Ammon's horn (tissue), 1 donor: ENCODE results near the gene ACR.
A peak's percentile ranks its signal among the peaks of the same experiment; 100 is the strongest.
"Not testable (repeated sequence)": the region's sequence is repeated elsewhere in the genome, so short reads cannot be mapped to it uniquely, and the experiment has no call there.

Source experiments
- DNase-seq: peaks from one replicate; pipeline ENCODE4 v3.0.0-alpha.2; 2016; ENCODE audit warnings: low spot score

ACR gene

DNA sequence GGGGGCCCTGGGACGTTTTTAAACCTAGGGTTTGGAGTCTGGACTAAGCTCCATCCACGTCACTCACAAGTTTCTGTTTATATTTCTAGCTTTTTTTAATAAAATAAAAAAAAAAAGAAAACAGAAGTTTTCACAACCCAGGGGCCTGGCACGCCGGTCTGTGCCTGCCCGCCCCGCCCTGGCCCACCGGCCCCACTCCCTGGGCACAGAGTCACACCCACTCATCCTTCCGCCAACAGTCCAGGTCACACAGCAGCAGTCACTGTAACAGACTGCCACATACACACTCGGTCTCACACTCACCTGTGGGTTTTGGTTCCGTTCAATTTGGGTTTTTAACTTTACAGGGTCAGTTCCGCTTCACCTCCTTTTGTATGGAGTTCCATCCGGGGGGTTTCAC, 5.3 kb upstream of the ACR start:
- DNase-seq: no peak

DNA sequence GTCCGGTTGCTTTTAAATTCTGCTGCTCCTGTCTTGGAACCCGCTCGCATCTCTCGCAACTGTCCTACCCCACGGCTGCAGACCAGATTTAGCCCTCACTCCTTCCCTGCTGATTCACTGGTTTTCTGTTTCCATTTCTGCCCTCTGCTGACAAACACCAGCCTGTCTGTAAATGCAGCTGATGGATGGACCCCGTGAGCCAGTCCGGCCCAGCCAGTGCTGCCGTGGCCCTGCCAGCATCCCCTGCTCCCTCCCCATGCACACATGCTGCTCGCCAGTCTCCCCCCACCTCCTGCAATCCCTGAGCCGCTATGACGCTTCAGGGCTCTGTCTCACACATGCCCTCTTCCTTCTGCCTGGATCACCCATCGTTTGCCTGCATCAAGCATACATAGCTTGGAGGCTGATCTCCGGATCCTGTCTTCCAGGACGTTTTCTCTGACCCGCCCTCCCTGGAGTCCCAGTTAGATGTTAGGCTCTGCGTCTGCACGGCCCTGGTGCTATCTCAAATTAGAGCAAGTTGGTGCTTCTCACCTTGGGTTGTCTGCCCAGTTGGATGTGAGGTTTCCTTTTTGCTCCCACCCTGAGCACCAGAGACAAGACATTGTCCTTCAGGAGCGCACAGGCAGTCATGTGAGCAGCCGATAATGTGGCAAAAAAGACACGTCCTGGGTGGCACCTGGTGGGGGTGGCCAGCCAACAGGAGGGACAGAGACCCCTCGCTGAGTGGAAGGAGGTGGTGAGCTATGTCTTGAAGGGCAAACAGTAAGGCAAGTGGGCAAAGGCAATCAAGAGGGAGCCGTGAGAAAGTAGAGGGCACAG, 4.3 kb upstream of the ACR start:
- peak; percentile 87 for DNase-seq

DNA sequence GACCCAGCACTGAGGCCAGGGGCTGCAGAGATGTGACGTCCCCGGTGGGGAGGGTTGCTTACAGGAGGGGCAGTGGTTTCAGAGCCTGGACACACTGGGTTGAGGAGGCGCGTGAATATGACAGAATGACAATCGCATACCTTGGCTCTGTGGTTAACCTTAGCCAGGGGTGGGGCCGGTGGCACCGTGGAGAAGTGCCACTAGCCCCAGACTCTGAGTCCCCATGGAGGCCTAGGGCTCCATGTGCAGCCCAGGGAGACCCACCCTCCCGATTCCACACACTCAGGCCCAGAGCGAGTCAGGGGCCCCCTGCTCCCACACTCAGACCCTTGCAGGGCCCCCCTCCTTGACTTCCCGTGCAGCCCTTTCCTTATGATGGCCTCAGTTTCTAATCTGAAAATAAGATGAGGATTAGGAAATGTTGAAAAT, 3.6 kb upstream of the ACR start:
- DNase-seq: no peak

DNA sequence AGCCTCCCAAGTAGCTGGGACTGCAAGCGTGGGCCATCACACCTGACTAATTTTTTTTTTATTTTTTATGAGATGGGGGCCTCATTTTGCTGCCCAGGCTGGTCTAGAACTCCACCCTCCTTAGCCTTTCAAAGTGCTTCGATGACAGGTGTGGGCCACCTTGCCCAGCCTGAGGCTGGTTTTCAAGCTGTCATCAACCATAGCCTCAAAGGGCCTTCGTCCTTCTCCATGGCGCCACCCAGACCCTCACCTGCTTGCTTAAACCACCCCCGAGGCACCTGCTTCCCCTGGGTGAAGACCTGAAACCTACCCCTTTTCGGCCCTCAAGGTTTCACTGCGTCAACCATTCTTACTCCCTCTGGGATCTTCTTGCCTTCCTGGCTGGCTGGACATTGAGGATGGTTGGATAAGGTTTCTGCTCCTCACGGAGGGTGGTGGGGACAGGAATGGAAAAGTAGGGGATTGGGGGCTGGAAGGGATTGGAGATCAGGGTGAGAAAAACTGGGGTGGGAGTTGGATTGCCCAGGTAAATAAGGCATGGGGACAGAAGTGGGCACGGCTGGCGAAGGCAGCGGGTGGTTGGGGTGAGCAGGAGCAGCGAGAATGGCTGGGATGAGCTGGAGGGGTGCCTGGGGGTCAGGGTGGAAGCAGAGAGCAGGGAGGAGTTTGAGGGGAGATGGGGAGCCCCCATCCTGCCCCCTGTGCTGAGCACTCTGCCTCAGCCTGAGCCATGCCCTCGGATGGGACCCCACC, 2.8 kb upstream of the ACR start:
- no peak for DNase-seq

DNA sequence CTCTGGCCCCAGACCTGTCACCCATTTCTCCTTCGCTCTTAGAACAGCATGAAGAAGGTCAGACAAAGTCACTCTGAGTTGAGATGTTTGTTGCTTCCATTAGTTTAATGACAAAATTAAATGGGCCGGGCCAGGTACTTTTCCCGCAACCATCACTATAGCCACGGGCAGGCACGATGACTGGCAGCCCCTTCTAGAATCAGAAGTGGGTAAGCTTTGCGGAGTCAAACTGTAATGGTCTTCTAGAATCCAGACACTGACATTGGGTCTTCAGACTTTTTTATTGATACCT, 2.3 kb upstream of the ACR start:
- no peak for DNase-seq

DNA sequence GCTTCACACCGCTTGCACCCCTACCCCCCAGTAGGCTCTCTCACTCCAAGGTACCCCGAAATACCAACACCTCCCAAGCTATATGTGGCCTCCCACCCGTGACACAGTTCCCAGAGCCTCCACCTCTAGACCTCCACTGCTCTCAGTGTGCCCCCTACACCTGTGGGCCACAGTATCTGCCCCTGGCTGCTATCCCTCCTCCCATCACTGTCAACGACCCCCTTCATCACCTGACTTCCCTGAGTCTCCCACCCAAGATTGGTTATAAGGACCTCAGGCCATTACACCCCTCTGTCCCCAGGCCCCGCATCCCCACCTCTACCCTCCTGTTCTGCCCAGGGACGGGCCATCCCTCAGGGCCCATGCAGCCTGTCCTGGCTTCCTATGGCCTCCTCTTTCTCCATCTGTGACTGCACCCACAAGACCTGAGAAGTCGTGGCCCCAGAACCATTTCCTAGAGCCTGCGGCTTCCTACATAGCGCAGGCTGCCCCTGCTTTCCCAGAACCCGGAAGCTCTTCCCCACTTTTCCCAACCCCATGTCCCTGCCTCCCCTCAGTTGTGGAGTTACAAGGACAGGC, 734 bp downstream of the ACR start:
- DNase-seq: no peak

DNA sequence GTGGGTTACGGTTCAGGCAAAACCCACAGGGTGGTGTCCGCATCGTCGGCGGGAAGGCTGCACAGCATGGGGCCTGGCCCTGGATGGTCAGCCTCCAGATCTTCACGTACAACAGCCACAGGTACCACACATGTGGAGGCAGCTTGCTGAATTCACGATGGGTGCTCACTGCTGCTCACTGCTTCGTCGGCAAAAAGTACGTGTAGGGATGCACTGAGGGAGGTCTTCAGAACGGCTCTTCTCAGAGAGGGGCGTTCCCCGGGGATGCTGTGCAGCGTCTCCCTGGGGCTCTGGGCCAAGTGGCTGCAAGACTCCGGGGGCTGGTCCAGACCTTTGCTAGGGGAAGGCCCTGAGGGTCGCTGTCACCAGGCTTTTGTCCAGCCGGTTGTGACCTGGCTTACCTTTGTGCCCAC, 1.3 kb downstream of the ACR start:
- no peak for DNase-seq

DNA sequence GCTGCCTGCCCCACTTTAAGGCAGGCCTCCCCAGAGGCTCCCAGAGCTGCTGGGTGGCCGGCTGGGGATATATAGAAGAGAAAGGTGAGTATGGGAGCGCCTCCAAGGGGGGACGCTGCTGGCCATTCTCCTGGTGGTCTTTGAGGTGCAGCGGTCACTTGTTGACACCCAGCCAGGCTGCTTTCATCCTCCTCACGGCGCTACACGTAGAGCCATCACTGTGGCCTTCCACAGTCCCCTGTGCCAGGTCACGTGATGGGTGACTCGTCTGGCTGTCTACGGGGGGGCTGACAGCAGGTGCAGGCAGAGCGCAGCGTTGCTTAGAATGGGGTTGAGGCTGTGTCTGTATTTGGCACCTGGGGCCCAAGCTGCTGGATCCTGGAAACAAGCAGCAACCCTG, 1.9 kb downstream of the ACR start:
- DNase-seq: no peak

DNA sequence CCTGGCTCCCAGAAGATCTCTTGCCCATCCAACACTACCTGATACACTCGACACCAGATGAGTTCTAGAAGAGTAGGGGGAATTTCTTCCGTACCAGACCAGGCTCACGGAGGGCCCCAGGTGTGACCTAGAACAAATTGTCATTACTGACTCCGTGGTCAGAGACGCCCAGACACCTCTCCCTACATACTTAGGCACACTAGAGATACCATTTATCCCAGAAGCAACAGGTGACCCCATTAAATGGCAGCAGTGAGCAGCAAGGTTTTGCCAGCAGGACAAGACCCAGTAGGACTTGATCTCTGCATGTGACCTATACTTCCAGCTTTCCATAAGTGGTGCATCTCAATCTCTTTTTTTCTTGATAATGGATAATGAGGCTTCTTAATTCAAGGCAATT, 2.7 kb downstream of the ACR start:
- not testable (repeated sequence) for DNase-seq

DNA sequence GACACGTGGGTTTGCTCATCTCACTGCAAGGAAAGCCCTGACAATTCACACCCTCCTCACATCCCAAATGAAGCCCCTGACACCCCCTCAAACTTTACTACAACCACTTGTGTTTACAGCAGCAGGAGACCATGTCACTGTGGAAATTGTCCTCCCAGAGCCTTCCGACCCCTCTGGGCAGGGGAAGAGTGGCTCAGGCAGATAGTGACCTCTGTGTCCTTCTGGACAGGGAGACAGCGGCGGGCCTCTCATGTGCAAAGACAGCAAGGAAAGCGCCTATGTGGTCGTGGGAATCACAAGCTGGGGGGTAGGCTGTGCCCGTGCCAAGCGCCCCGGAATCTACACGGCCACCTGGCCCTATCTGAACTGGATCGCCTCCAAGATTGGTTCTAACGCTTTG, 6.4 kb downstream of the ACR start:
- DNase-seq: not testable (repeated sequence)

DNA sequence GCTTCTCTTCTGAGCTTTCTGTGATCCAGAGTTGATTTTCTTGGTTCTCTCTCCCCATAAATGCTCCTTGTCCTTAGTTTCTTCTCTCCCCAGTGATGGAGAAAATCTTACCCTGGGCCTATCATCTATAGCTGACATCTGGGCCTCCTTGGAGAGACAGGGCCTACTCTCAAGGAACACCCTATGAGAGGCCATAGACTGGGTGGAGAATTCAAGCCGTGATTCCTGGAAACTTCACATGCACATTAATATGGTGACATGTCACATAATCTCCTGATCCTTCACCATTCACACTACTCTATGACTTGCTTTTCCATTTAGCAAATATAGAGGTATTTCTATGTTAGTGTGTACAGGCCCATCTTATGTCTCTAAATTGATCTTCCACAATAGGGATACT, 9.5 kb downstream of the ACR start:
- DNase-seq: not testable (repeated sequence)

DNA sequence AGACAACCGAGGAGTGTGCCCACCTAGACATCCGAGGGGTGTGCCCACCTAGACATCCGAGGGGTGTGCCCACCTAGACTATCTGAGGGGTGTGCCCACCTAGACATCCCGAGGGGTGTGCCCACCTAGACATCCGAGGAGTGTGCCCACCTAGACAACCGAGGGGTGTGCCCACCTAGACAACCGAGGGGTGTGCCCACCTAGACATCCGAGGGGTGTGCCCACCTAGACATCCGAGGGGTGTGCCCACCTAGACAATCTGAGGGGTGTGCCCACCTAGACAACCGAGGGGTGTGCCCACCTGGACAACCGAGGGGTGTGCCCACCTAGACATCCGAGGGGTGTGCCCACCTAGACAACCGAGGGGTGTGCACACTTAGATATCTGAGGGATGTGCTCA, 10.6 kb downstream of the ACR start:
- not testable (repeated sequence) for DNase-seq

DNA sequence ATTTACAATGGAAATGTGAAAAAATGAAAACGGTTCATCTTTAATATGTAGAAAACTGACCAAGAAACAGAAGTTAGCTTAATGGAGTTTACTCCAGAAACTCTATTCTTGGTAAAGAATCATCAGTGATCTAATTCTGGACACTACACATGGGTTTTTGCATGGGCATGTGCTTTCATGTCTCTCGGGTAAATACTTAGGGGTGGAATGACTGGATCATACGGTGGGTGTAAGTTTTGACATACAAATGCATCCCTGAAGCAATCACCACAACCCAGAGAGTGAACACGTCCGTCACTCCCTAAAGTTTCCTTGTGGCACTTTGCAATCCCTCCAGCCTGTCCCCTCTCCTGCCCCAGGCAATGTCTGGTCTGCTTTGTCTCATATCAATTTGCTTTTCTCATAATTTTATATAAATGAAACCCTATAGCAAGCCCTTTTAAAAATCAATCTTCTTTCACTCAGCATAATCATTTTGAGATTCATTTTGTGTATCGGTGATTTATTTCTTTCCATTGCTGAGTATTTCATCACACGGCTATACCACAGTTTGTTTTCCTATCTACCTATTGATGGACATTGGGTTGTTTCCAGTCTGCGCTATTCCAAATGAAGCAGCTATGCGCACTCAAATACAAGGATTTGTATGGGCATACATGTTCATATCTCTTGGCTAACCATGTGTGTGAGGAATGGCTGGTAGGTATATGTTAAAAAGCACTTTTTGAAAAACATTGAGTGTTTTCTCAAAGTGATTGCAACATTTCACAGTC, 11.5 kb downstream of the ACR start:
- DNase-seq: not testable (repeated sequence)

DNA sequence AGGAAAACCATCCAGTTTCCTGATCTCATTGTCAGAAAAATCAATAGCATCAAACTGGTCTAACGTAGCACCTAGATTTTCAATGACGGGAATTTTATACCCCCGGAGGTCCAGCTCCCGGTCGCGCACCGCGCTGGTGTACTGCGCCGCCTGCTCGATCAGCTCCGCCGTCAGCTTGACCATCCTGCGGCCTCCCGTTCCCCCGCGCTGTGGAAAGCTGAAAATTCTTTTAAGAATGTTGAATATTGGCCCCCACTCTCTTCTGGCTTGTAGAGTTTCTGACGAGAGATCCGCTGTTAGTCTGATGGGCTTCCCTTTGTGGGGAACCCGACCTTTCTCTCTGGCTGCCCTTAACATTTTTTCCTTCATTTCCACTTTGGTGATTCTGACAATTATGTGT, 17.2 kb downstream of the ACR start:
- DNase-seq: not testable (repeated sequence)

DNA sequence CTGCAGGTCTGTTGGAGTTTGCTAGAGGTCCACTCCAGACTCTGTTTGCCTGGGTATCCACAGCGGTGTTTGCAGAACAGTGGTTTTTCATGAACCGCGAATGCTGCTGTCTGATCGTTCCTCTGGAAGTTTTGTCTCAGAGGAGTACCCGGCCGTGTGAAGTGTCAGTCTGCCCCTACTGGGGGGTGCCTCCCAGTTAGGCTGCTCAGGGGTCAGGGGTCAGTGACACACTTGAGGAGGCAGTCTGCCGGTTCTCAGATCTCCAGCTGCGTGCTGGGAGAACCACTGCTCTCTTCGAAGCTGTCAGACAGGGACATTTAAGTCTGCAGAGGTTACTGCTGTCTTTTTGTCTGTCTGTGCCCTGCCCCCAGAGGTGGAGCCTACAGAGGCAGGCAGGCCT, 18.4 kb downstream of the ACR start:
- not testable (repeated sequence) for DNase-seq

DNA sequence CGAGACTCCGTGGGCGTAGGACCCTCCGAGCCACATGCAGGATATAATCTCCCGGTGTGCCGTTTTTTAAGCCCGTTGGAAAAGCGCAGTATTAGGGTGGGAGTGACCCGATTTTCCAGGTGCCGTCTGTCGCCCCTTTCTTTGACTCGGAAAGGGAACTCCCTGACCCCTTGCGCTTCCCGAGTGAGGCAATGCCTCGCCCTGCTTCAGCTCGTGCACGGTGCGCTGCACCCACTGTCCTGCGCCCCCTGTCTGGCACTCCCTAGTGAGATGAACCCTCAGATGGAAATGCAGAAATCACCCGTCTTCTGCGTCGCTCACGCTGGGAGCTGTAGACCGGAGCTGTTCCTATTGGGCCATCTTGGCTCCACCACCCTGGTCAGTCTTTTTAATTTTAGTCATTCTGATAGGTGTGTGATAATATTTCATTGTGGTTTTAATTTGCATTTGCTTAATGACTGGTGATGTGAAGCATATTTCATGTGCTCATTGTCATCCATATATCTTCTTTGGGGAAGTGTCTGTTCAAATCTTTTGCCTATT, 19.0 kb downstream of the ACR start:
- DNase-seq: not testable (repeated sequence)

DNA sequence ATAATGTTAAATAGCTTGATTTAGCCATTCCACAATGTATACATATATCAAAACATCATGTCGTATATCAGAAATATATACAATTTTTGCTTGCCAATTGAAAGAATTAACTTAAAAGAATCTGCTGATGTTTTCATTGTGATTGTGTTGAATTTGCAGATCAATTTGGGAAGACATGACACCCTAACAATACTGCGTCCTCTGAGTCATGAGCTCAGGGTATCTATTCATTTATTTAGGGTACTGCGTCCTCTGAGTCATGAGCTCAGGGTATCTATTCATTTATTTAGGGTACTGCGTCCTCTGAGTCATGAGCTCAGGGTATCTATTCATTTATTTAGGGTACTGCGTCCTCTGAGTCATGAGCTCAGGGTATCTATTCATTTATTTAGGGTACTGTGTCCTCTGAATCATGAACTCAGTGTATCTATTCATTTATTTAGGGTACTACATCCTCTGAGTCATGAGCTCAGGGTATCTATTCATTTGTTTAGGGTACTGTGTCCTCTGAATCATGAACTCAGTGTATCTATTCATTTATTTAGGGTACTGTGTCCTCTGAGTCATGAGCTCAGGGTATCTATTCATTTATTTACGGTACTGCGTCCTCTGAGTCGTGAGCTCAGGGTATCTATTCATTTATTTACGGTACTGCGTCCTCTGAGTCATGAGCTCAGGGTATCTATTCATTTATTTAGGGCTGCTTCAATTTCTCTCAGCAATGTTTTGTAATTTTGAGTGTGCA, 21.8 kb downstream of the ACR start:
- DNase-seq: not testable (repeated sequence)

DNA sequence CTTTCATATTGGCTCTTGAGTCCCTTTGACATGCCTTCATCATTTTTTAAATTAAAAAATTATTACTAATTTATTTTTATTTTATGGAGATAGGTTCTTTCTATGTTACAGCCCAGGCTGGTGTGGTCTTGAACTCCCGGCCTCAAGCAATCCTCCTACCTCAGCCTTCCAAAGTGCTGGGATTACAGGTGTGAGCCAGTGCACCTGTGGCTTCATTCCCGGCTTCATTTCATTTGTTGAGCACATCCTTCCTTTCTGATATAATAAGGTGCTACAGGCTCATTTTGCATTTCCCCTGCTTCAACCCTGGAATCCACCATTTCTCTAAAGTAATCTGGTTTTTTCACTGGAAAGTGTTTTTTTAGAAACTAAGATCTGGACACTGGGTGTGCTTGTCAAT, 23.8 kb downstream of the ACR start:
- DNase-seq: not testable (repeated sequence)

DNA sequence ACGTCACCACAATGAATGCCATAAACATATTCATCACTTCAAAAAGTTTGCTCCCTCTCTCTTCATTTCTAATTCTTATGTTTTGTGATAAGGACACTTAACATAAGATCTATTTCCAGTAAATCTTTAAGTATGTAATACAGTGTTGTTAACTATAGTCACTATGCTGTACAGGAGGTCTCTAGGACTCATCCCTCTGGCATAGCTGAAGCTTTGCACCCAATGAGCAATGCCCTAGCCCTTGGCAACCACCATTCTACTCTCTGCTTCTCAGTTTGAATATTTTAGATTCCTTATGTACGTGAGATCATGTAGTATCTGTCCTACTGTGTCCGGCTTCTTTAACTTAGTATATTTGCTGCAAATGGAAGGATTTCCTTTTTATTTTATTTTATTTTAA, 26.3 kb downstream of the ACR start:
- DNase-seq: not testable (repeated sequence)

DNA sequence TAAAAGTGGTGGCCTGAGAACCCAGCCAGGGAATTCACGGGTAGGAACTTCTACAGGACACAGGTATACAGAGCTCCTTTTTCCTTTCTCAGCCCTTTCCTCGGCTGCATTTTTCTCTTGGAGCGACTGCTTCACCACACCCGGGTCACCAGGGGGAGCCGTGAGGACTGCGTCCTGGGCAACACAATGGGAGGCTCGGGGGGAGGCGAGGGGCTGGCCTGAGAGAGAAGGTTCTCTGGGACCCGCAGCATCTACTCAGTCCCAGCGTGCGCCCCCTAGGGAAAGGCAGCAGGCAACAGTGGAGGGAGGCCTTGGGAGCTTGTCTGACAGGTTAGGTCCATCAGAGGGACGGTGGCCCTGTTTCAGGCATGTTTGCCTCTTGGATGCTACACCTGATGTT, 37.1 kb downstream of the ACR start:
- peak; percentile 6 for DNase-seq

DNA sequence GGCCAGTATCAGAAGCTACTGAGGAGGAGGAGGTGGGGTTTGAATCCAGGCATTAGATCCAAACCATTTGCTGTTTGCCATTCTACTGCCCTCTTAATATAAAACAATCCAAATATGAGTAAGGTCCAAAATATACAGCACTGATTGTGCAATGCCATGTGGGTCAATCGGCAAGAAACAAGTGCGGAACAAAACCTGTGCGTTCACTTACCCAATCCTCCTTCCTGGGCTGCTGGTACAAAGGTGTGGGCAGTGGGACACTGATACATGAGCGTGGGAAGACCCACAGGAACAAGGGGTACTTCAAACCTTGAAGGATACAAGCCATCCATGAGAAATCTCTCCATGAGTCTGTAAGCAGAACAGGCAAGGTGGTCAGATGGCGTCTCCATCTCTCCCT, 39.6 kb downstream of the ACR start:
- not testable (repeated sequence) for DNase-seq
